HCT116 (cell line): ENCODE results near the gene LDHAL6B. TPM values are rescaled to one million over a fixed set of nuclear protein-coding genes. Genes with fewer than 3 reads are reported as not detected.

Source experiments
- ATAC-seq: fragments of 200-7000 bp; cut with Tn5 transposase; 2 replicates; pipeline ENCODE4 v1.9.1; 2020; ENCODE audit warnings: mild to moderate bottlenecking, moderate library complexity
- BruUV-seq: library from RNA; stranded (reverse); fragments of 400-500 nt; replicated peaks from 2 replicates; lab custom pipeline; 2021; lab: Mats Ljungman, UMichigan
- CTCF ChIA-PET: fragments of 300-600 bp; sonication (Branson Sonifier 250); formaldehyde crosslinking; loops from one replicate; lab custom pipeline; 2021; ENCODE audit warnings: antibody characterized with exemption; lab: Charles Lee
- POLR2A ChIA-PET: fragments of 300-600, 350-600 bp; sonication (Branson Sonifier 250); formaldehyde crosslinking; loops from one replicate; lab custom pipeline; 2021; ENCODE audit warnings: antibody characterized with exemption; lab: Charles Lee
- RAD21 ChIA-PET, 2 experiments: fragments of 300-600 bp; sonication (Branson Sonifier 250); formaldehyde crosslinking; loops; one replicate each; lab custom pipeline; 2023; ENCODE audit warnings: low total read pairs in 2 of 2; ENCODE audit not compliant: uncharacterized antibody in 2 of 2, unreplicated experiment in 2 of 2, low non-redundant PET in 1 of 2; lab: Charles Lee
- DNase-seq: peaks from one replicate; pipeline ENCODE4 v3.0.0-alpha.2; 2010; ENCODE audit warnings: low read depth, low spot score
- H2AFZ ChIP-seq: fragments of 200-600 bp; shearing (Covaris generic), sonication (generic); 2 replicates; pipeline ENCODE4 v1.6.1; 2017; ENCODE audit warnings: low read depth, mixed run types, mixed read lengths, antibody characterized with exemption, low read length; ENCODE audit not compliant: poor library complexity, severe bottlenecking
- H3K27ac ChIP-seq: 2 replicates; pipeline ENCODE4 v1.5.1; 2012; ENCODE audit warnings: low read depth, low read length
- H3K27me3 ChIP-seq: fragments of 200-600 bp; sonication (generic); 2 replicates; pipeline ENCODE4 v1.6.1; 2016; ENCODE audit warnings: mixed run types, low read length, mixed read lengths; ENCODE audit not compliant: insufficient read depth
- H3K36me3 ChIP-seq, 2 experiments: fragments of 200-500 bp in 1 of 2; fragments of 200-600 bp in 1 of 2; sonication (Bioruptor generic) in 1 of 2; sonication (generic) in 1 of 2; 2 replicates each; pipeline versions ENCODE4 v1.5.1 to v1.6.1; 2014 to 2016; ENCODE audit warnings: low read length in 2 of 2, inconsistent platforms in 1 of 2, mixed read lengths in 1 of 2, mixed run types in 1 of 2; ENCODE audit not compliant: insufficient read depth in 2 of 2, control insufficient read depth in 1 of 2
- H3K4me1 ChIP-seq, 2 experiments: fragments of 200-600 bp in 1 of 2; sonication (generic) in 1 of 2; 2 replicates each; pipeline versions ENCODE4 v1.5.1 to v1.6.1; 2012 to 2017; ENCODE audit warnings: low read length in 2 of 2, inconsistent platforms in 1 of 2, mild to moderate bottlenecking in 1 of 2, mixed read lengths in 1 of 2, mixed run types in 1 of 2, moderate library complexity in 1 of 2; ENCODE audit not compliant: insufficient read depth in 2 of 2, control insufficient read depth in 1 of 2
- H3K4me2 ChIP-seq: fragments of 200-600 bp; sonication (generic); 2 replicates; pipeline ENCODE4 v1.6.1; 2017; ENCODE audit warnings: mixed run types, low read length, mixed read lengths
- H3K4me3 ChIP-seq, 2 experiments: fragments of 200-600 bp in 1 of 2; sonication (generic) in 1 of 2; replicated peaks in 1 of 2; 2 replicates each; pipeline ENCODE4 v1.5.1; 2011 to 2016; ENCODE audit warnings: low read length in 2 of 2, control low read depth in 1 of 2, low read depth in 1 of 2, mild to moderate bottlenecking in 1 of 2, mixed read lengths in 1 of 2, mixed run types in 1 of 2
- H3K79me2 ChIP-seq: fragments of 200-600 bp; sonication (generic); 2 replicates; pipeline ENCODE4 v1.6.1; 2017; ENCODE audit warnings: mild to moderate bottlenecking, mixed run types, low read length, moderate library complexity, mixed read lengths; ENCODE audit not compliant: insufficient read depth
- H3K9ac ChIP-seq: fragments of 200-600 bp; sonication (generic); 2 replicates; pipeline ENCODE4 v1.6.1; 2016; ENCODE audit warnings: low read length, mixed read lengths
- H3K9me2 ChIP-seq: fragments of 200-600 bp; sonication (generic), shearing (Covaris generic); 2 replicates; pipeline ENCODE4 v1.6.1; 2017; ENCODE audit warnings: mixed run types, mild to moderate bottlenecking, moderate library complexity; ENCODE audit not compliant: insufficient read depth
- H3K9me3 ChIP-seq, 2 experiments: fragments of 200-500 bp in 1 of 2; fragments of 200-600 bp in 1 of 2; sonication (Bioruptor generic) in 1 of 2; sonication (generic) in 1 of 2; 2 replicates each; pipeline ENCODE4 v1.6.1; 2014 to 2017; ENCODE audit warnings: low read length in 2 of 2, mixed read lengths in 2 of 2, inconsistent platforms in 1 of 2, low read depth in 1 of 2, mild to moderate bottlenecking in 1 of 2, mixed run types in 1 of 2, moderate library complexity in 1 of 2; ENCODE audit not compliant: control insufficient read depth in 1 of 2, insufficient read depth in 1 of 2
- H4K20me1 ChIP-seq: fragments of 200-600 bp; sonication (generic), shearing (Covaris generic); 2 replicates; pipeline ENCODE4 v1.6.1; 2017; ENCODE audit warnings: mixed run types, mild to moderate bottlenecking, moderate library complexity; ENCODE audit not compliant: insufficient read depth
- CEBPB ChIP-seq: IDR thresholded peaks from 2 replicates; pipeline ENCODE4 v1.6.1; 2012; ENCODE audit warnings: low read depth
- EGR1 ChIP-seq: IDR thresholded peaks from 2 replicates; pipeline ENCODE4 v1.6.1; 2012; ENCODE audit warnings: low read depth
- ELF1 ChIP-seq: IDR thresholded peaks from 2 replicates; pipeline ENCODE4 v1.6.1; 2012; ENCODE audit warnings: low read depth, borderline replicate concordance
- EZH2 ChIP-seq: fragments of 200-600 bp; sonication (generic); IDR thresholded peaks from 2 replicates; pipeline ENCODE4 v1.6.1; 2017; ENCODE audit warnings: antibody characterized with exemption, mixed run types
- EZH2phosphoT487 ChIP-seq: fragments of 200-600 bp; IDR thresholded peaks from 2 replicates; pipeline ENCODE4 v1.6.1; 2018; ENCODE audit warnings: antibody characterized with exemption, borderline replicate concordance
- FOSL1 ChIP-seq: IDR thresholded peaks from 2 replicates; pipeline ENCODE4 v1.6.1; 2012; ENCODE audit warnings: low read depth
- JUND ChIP-seq: IDR thresholded peaks from 2 replicates; pipeline ENCODE4 v1.6.1; 2012
- POLR2A ChIP-seq: IDR thresholded peaks from 2 replicates; pipeline ENCODE4 v1.7.0; 2011; ENCODE audit warnings: borderline replicate concordance; ENCODE audit not compliant: insufficient read depth, insufficient read length; ENCODE audit errors: extremely low read depth
- POLR2AphosphoS5 ChIP-seq: IDR thresholded peaks from 2 replicates; pipeline ENCODE4 v1.6.1; 2011; ENCODE audit warnings: mild to moderate bottlenecking, low read depth, low read length, moderate library complexity
- SIN3A ChIP-seq: IDR thresholded peaks from 2 replicates; pipeline ENCODE4 v1.6.1; 2012; ENCODE audit warnings: low read depth
- SRF ChIP-seq: IDR thresholded peaks from 2 replicates; pipeline ENCODE4 v1.6.1; 2012; ENCODE audit warnings: low read depth
- TCF7L2 ChIP-seq: IDR thresholded peaks from 2 replicates; pipeline ENCODE4 v1.7.0; 2011; ENCODE audit warnings: borderline replicate concordance, inconsistent platforms; ENCODE audit not compliant: insufficient read depth, insufficient read length; ENCODE audit errors: extremely low read depth
- YY1 ChIP-seq: IDR thresholded peaks from 2 replicates; pipeline ENCODE4 v1.6.1; 2011; ENCODE audit warnings: low read length, low read depth, moderate library complexity, mild to moderate bottlenecking; ENCODE audit not compliant: insufficient replicate concordance; ENCODE audit errors: extremely low read depth
- ZFX ChIP-seq: fragments of 450-650 bp; IDR thresholded peaks from 2 replicates; pipeline ENCODE4 v1.6.1; 2017
- ZNF274 ChIP-seq: fragments of 200-500 bp; sonication (Bioruptor generic); IDR thresholded peaks from 2 replicates; pipeline ENCODE4 v1.6.1; 2014; ENCODE audit warnings: mild to moderate bottlenecking, low read depth, low read length, inconsistent platforms
- intact Hi-C: fragments of 100-400 bp; cut with micrococcal nuclease; formaldehyde crosslinking; loops from 2 replicates; pipeline ENCODE4 v1.10.0; 2022
- total RNA-seq: library from RNA; stranded (reverse); gene quantifications from one replicate; pipeline ENCODE4 v1.2.1, GENCODE V29; 2021; ENCODE audit not compliant: unreplicated experiment
- TF ChIP-seq, protein P1 (sequence below): IDR thresholded peaks from 2 replicates; pipeline ENCODE4 v1.6.1; 2012
- TF ChIP-seq, protein P2 (sequence below): IDR thresholded peaks from 2 replicates; pipeline ENCODE4 v1.6.1; 2012; ENCODE audit warnings: low read depth
- TF ChIP-seq, protein P3 (sequence below), 3 experiments: fragments of 200-600 bp in 1 of 3; sonication (generic) in 1 of 3; IDR thresholded peaks in 2 of 3; conservative IDR thresholded peaks in 1 of 3; 2 replicates each; pipeline ENCODE4 v1.5.1; 2012 to 2017; ENCODE audit warnings: low read depth in 2 of 3, low read length in 2 of 3, antibody characterized with exemption in 1 of 3, borderline replicate concordance in 1 of 3, control low read depth in 1 of 3, mild to moderate bottlenecking in 1 of 3, mixed read lengths in 1 of 3, mixed run types in 1 of 3, moderate library complexity in 1 of 3; ENCODE audit not compliant: insufficient read depth in 1 of 3
- TF ChIP-seq, protein P4 (sequence below): IDR thresholded peaks from 2 replicates; pipeline ENCODE4 v1.6.1; 2011; ENCODE audit warnings: mild to moderate bottlenecking, low read length, moderate library complexity; ENCODE audit not compliant: insufficient replicate concordance; ENCODE audit errors: extremely low read depth
- TF ChIP-seq, protein P5 (sequence below): IDR thresholded peaks from 2 replicates; pipeline ENCODE4 v1.6.1; 2012

LDHAL6B gene
- total RNA-seq, 1 experiment from 2014 or later: not detected

DNA sequence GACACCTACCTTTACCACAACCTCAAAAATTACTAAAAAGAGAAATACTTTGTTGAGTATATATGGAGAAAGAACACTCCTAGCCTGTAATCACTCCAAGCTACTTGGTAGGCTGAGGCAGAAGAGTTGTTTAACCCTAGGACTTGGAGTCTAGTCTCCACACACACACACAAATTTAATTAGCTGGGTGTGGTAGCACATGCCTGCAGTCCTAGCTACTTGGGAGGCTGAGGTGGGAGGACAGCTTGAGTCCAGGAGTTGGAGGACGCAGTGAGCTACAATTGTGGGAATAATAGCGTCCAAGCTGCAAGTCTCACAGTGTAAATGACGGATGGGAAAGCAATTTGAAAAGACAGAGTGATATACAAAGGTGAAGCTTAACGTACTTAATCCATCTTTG, 50.5 kb downstream of the LDHAL6B start:
- Histone ChIP-seq H3K9me2 (no peaks in the 10 kb centered on the region), H3K4me1 (peaks cover 21 to 23% of the 10 kb centered on the region in 2 experiments), H2AFZ (no peak overlapping the region), H3K79me2 (peaks cover 4% of the 10 kb centered on the region; the same call in 1 of the 2 replicates), H3K4me2 (peak overlapping the region; percentile 61), H3K9me3 (no peaks in the 10 kb centered on the region), H3K36me3 (0 out of 4 replicates have a peak, but pooled peaks cover 0 to 10% of the 10 kb centered on the region in 2 experiments), H3K4me3 (no peak overlapping the region), H3K9ac (no peak overlapping the region), H4K20me1 (no peaks in the 10 kb centered on the region), H3K27me3 (no peaks in the 10 kb centered on the region), H3K27ac (no peak overlapping the region)
- intact Hi-C loops: loop anchor here (5.0 kb wide), 1 partner anchor 115 kb away; the partner anchor contains the start of gene MYO1E
- DNase-seq: no peak
- ATAC-seq: no peak
- ChIA-PET CTCF (interaction anchor here (1.8 kb wide), 1 partner anchor 10 kb away, joined by 8 read pairs; no protein-coding TSS in a partner anchor), POLR2A (no interaction called here), RAD21 (interaction anchor here in 1 of 2 experiments (0.6 kb wide), 1 partner anchor 14 kb away, joined by 3 read pairs; no protein-coding TSS in a partner anchor)
- BruUV-seq: no TSS peak
- TF ChIP-seq CEBPB (no peak), TCF7L2 (no peak), ZNF274 (no peak), EZH2 (no peak), EZH2phosphoT487 (no peak), FOSL1 (no peak), SRF (no peak), ZFX (no peak), SIN3A (no peak), JUND (no peak), ELF1 (no peak), YY1 (no peak), POLR2A (no peak), EGR1 (no peak), POLR2AphosphoS5 (no peak)
- TF ChIP-seq, protein P1, sequence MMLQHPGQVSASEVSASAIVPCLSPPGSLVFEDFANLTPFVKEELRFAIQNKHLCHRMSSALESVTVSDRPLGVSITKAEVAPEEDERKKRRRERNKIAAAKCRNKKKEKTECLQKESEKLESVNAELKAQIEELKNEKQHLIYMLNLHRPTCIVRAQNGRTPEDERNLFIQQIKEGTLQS: no peak
- TF ChIP-seq, protein P2, sequence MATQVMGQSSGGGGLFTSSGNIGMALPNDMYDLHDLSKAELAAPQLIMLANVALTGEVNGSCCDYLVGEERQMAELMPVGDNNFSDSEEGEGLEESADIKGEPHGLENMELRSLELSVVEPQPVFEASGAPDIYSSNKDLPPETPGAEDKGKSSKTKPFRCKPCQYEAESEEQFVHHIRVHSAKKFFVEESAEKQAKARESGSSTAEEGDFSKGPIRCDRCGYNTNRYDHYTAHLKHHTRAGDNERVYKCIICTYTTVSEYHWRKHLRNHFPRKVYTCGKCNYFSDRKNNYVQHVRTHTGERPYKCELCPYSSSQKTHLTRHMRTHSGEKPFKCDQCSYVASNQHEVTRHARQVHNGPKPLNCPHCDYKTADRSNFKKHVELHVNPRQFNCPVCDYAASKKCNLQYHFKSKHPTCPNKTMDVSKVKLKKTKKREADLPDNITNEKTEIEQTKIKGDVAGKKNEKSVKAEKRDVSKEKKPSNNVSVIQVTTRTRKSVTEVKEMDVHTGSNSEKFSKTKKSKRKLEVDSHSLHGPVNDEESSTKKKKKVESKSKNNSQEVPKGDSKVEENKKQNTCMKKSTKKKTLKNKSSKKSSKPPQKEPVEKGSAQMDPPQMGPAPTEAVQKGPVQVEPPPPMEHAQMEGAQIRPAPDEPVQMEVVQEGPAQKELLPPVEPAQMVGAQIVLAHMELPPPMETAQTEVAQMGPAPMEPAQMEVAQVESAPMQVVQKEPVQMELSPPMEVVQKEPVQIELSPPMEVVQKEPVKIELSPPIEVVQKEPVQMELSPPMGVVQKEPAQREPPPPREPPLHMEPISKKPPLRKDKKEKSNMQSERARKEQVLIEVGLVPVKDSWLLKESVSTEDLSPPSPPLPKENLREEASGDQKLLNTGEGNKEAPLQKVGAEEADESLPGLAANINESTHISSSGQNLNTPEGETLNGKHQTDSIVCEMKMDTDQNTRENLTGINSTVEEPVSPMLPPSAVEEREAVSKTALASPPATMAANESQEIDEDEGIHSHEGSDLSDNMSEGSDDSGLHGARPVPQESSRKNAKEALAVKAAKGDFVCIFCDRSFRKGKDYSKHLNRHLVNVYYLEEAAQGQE: no peak
- TF ChIP-seq, protein P3, sequence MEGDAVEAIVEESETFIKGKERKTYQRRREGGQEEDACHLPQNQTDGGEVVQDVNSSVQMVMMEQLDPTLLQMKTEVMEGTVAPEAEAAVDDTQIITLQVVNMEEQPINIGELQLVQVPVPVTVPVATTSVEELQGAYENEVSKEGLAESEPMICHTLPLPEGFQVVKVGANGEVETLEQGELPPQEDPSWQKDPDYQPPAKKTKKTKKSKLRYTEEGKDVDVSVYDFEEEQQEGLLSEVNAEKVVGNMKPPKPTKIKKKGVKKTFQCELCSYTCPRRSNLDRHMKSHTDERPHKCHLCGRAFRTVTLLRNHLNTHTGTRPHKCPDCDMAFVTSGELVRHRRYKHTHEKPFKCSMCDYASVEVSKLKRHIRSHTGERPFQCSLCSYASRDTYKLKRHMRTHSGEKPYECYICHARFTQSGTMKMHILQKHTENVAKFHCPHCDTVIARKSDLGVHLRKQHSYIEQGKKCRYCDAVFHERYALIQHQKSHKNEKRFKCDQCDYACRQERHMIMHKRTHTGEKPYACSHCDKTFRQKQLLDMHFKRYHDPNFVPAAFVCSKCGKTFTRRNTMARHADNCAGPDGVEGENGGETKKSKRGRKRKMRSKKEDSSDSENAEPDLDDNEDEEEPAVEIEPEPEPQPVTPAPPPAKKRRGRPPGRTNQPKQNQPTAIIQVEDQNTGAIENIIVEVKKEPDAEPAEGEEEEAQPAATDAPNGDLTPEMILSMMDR (IDR thresholded peaks at IDR 0.05 in 2 of 3, conservative IDR thresholded peaks at IDR 0.05 in 1 of 3; ENCODE audit: borderline replicate concordance in 1 of 3, insufficient read depth in 1 of 3, low read depth in 2 of 3, low read length in 2 of 3): no peak
- TF ChIP-seq, protein P4, sequence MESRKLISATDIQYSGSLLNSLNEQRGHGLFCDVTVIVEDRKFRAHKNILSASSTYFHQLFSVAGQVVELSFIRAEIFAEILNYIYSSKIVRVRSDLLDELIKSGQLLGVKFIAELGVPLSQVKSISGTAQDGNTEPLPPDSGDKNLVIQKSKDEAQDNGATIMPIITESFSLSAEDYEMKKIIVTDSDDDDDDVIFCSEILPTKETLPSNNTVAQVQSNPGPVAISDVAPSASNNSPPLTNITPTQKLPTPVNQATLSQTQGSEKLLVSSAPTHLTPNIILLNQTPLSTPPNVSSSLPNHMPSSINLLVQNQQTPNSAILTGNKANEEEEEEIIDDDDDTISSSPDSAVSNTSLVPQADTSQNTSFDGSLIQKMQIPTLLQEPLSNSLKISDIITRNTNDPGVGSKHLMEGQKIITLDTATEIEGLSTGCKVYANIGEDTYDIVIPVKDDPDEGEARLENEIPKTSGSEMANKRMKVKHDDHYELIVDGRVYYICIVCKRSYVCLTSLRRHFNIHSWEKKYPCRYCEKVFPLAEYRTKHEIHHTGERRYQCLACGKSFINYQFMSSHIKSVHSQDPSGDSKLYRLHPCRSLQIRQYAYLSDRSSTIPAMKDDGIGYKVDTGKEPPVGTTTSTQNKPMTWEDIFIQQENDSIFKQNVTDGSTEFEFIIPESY: no peak
- TF ChIP-seq, protein P5, sequence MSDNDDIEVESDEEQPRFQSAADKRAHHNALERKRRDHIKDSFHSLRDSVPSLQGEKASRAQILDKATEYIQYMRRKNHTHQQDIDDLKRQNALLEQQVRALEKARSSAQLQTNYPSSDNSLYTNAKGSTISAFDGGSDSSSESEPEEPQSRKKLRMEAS: no peak
